B cell (primary cell): ENCODE data around the gene CNN1.
"Not testable (repeated sequence)": the region's sequence is repeated elsewhere in the genome, so short reads cannot be mapped to it uniquely, and the experiment has no call there.

Source experiments
- EZH2 ChIP-seq: IDR thresholded peaks from 2 replicates; pipeline ENCODE4 v1.6.1; 2012; ENCODE audit warnings: borderline replicate concordance, low read depth, mild to moderate bottlenecking, moderate library complexity, low read length; ENCODE audit not compliant: insufficient read depth, poor library complexity, severe bottlenecking
- TF ChIP-seq, protein P1 (sequence below): fragments of 200-600 bp; IDR thresholded peaks from one replicate; pipeline ENCODE4 v1.8.0; 2022; ENCODE audit warnings: antibody characterized with exemption, mild to moderate bottlenecking

DNA sequence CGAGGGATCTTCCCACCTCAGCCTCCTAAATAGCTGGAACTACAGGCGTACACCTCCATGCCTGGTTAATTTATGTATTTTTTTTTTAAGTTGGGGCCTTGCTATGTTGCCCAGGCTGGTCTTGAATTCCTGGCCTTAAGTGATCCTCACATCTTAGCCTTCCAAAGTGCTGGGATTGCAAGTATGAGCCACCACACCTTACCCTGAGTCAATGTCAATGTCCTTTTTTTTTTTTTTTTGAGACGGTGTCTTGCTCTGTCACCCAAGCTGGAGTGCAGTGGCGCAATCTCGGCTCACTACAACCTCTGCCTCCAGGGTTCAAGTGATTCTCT, 27.0 kb downstream of the CNN1 start:
- TF ChIP-seq EZH2 = not testable (repeated sequence)
- TF ChIP-seq, protein P1, sequence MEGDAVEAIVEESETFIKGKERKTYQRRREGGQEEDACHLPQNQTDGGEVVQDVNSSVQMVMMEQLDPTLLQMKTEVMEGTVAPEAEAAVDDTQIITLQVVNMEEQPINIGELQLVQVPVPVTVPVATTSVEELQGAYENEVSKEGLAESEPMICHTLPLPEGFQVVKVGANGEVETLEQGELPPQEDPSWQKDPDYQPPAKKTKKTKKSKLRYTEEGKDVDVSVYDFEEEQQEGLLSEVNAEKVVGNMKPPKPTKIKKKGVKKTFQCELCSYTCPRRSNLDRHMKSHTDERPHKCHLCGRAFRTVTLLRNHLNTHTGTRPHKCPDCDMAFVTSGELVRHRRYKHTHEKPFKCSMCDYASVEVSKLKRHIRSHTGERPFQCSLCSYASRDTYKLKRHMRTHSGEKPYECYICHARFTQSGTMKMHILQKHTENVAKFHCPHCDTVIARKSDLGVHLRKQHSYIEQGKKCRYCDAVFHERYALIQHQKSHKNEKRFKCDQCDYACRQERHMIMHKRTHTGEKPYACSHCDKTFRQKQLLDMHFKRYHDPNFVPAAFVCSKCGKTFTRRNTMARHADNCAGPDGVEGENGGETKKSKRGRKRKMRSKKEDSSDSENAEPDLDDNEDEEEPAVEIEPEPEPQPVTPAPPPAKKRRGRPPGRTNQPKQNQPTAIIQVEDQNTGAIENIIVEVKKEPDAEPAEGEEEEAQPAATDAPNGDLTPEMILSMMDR = not testable (repeated sequence)
